Fibroblast of skin of left quadriceps (primary cell): Measurements from ENCODE around the gene SEMA3A.
"Not testable (repeated sequence)": the region's sequence is repeated elsewhere in the genome, so short reads cannot be mapped to it uniquely, and the experiment has no call there.

Source experiments
- DNase-seq, 2 experiments: peaks; one replicate each; pipeline ENCODE4 v3.0.0-alpha.2; 2013; ENCODE audit warnings: low read depth in 2 of 2

SEMA3A gene

DNA sequence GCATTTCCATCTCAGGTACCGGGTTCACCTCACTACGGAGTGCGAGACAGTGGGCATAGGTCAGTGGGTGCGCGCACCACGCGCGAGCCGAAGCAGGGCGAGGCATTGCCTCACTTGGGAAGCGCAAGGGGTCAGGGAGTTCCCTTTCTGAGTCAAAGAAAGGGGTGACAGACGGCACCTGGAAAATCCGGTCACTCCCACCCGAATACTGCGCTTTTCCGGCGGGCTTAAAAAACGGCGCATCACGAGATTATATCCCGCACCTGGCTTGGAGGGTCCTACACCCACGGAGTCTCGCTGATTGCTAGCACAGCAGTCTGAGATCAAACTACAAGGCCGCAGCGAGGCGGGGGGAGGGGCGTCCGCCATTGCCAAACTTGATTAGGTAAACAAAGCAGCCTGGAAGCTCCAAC is 132.1 kb downstream of the SEMA3A start:
- DNase-seq = not testable (repeated sequence)

DNA sequence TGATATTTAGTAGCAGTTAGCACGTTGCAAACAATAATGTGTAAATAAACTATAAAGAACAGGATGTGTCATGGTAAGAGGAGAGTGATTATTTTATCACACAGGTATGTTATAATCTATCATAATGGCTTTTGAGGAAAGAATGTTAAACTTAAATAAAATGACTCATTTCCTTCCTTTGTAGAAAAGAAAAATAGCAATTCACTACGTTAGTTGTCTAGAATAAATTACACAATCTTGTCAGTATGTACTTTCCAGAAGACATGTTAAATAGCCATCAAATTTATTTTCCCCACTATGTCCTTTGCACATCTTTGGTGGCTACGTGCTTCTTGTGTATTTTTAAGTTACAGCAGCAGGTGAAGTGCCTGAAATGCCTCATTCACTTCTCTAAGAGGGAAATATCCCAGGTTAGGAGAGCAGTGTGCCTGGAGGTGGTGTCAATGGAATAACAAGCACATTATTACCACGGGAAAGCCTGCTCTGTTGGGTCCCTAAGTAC is 133.8 kb downstream of the SEMA3A start:
- no peak for DNase-seq

- DNase-seq = no peak
These were observed 134.6 kb downstream of the SEMA3A start for GRCh38 chr7:84060000-84060399.

GRCh38 chr7:84058311-84059076 is 136.1 kb downstream of the SEMA3A start:
- DNase-seq = no peak

GRCh38 chr7:84057576-84057975 is 137.0 kb downstream of the SEMA3A start:
- DNase-seq = no peak

DNA sequence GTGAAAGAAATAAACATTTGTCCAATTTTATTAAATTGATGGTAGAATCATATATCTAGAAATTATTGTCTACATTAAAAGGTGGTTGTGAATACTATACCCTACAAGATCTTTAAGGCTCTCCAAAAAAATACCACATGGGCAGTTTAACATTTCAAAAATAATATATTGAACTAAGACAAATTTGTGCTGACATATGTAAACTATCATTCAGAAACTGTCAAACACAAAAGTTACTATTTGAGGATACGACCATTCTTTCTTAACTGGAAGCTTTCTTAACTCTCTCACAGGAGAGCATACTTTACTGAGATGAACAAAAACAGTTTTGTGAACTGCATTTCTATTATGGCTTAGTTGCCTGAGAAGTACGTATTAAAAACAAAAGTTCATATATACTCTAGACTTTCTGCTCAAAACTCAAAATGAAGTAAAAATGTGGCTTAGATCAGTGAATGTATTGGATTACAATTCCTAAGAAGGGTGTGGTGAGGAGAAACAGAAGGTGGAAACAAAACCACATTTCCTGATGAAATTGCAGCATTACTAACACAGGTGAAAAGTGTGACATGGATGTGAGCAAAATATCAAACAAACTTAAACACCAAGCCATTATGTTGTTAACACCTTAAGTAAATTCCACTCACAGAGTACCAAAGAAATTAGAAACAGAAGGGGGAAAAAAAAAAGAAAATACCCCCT is 138.5 kb downstream of the SEMA3A start:
- no peak for DNase-seq

- DNase-seq = not testable (repeated sequence)
These were observed 139.4 kb downstream of the SEMA3A start for GRCh38 chr7:84055199-84055598.

DNA sequence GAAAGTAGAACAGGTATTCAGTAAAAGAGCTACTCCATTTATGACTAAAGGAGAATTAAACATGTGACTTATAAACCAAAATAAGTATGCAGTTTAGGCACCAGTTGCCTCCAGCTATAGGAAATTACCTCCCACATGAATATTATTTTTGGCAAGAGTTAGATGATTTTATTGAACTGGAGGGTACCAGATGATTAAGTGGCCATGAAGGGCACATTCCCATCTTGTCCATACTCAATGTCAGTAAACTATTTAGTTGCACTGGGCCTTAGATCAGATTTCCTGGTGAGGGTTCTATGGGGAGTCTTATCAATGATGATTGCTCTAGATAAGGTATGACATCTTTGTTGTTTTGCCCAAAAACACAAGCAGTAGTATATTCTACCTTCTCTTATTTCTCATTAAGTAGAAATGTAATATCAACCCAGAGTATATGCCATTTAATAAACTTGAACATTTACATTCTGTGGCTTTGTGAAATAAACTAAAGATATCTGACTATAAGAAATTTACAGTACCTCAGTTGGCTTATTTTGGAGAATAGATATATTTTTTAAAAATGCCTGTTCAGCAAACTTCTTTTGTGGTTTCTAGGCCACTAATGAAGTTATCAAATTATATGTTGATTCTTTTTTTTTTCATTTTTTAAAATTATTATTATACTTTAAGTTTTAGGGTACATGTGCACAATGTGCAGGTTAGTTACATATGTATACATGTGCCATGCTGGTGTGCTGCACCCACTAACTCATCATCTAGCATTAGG is 145.3 kb downstream of the SEMA3A start:
- DNase-seq = no peak

GRCh38 chr7:84047085-84047484 is 147.5 kb downstream of the SEMA3A start:
- no peak for DNase-seq

GRCh38 chr7:84044834-84045233 is 149.8 kb downstream of the SEMA3A start:
- no peak for DNase-seq

- peak; percentile 42 to 48 for DNase-seq
These were observed 150.9 kb downstream of the SEMA3A start for GRCh38 chr7:84043661-84044191.

GRCh38 chr7:84042110-84042539 is 152.5 kb downstream of the SEMA3A start:
- peak; percentile 79 for DNase-seq

GRCh38 chr7:84041649-84042048 is 152.9 kb downstream of the SEMA3A start:
- no peak for DNase-seq

DNA sequence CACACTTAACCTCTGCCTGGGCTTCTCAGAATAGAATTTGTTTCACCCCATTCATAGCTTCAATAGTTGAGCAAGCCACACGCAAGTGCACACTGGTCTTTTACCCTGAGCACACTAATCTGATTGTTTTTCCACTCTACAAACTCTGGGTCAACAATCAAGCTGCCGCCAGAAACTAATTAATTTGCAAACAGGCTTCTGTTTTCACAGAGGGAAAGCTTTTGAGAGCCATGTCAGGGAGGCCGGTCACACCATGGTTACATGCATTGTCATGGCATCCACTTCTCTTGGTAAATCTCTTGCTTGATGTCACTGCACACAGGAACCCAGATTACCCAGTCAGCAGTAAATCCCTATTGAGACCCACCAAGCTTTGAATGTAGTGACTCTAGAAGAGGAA is 154.2 kb downstream of the SEMA3A start:
- DNase-seq = no peak

DNA sequence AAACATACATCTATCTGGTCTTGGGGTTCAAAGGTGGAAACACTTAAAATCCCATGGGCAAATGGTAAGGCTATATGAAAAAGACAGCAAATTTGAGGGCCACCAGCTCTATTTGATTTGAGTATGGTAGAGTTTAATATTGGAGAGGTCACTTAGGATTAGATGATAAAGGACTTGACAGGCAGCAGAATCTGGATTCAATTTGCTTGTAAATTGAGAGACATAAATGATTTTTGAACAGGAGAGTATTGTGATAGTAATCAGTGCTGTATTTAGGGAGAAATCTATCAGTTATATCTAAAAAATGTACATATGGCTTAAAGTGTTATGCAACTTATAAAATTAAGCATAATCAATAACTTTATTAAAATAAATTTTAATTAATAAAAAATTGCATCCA is 155.2 kb downstream of the SEMA3A start:
- DNase-seq = no peak

- no peak for DNase-seq
These were observed 166.9 kb downstream of the SEMA3A start for GRCh38 chr7:84027678-84028077.

DNA sequence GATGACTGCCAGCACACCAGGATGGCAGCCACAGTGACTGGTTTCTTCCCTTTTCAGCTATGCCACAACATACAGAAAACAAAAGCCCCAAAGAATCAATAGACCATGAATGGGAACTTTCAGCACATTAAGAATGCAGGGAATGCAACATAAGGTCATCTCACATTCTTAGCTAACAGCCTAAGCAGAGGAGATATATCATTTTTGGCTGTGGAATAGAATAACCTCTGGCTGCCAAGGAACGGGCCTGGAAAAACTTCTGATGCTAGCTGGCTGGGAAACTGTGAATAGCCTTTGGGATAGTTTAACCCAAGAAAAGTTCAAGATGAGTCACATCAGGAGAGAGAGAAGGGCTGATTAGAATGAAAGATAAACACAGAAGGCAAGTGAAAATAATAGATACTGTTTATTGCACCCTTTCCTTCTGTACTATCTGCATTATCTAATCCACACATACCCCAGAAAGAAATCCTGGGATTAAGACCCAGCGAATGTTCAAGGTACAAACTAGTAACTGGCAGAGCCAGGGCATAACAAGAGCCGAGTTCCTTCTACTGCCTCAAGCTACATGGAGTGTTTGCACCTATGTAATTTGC is 169.2 kb downstream of the SEMA3A start:
- DNase-seq = peak; percentile 95 to 96

GRCh38 chr7:84022684-84023308 is 171.8 kb downstream of the SEMA3A start:
- DNase-seq = no peak

DNA sequence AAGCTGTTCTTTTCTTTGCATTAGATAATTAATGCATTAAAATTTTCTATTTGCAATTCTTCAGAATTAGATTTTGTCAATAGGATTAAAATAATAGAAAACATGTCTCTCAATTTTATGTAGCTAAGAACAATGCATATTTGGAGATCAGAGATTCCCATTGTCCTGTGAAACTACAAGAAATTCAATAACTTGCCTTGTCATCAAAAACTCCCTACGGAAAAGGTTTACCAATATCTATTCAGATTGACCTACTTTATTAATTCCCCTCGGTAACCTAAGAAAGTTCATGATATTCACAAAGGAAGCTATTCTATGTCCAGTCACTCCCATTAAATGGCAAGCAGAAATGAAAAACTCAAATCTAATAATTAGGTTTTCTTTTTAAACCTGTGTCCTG is 172.6 kb downstream of the SEMA3A start:
- no peak for DNase-seq

GRCh38 chr7:84021292-84021908 is 173.2 kb downstream of the SEMA3A start:
- peak; percentile 42 to 45 for DNase-seq

GRCh38 chr7:84017651-84018050 is 176.9 kb downstream of the SEMA3A start:
- DNase-seq = no peak
